HCT116 (cell line): ENCODE data around the gene LRRC71. TPM values are rescaled to one million over a fixed set of nuclear protein-coding genes. Genes with fewer than 3 reads are reported as not detected.

Experiments
- ATAC-seq: fragments of 200-7000 bp; cut with Tn5 transposase; 2 replicates; pipeline ENCODE4 v1.9.1; 2020; ENCODE audit warnings: mild to moderate bottlenecking, moderate library complexity
- BruUV-seq: library from RNA; stranded (reverse); fragments of 400-500 nt; replicated peaks from 2 replicates; lab custom pipeline; 2021; lab: Mats Ljungman, UMichigan
- CTCF ChIA-PET: fragments of 300-600 bp; sonication (Branson Sonifier 250); formaldehyde crosslinking; loops from one replicate; lab custom pipeline; 2021; ENCODE audit warnings: antibody characterized with exemption; lab: Charles Lee
- POLR2A ChIA-PET: fragments of 300-600, 350-600 bp; sonication (Branson Sonifier 250); formaldehyde crosslinking; loops from one replicate; lab custom pipeline; 2021; ENCODE audit warnings: antibody characterized with exemption; lab: Charles Lee
- RAD21 ChIA-PET, 2 experiments: fragments of 300-600 bp; sonication (Branson Sonifier 250); formaldehyde crosslinking; loops; one replicate each; lab custom pipeline; 2023; ENCODE audit warnings: low total read pairs in 2 of 2; ENCODE audit not compliant: uncharacterized antibody in 2 of 2, unreplicated experiment in 2 of 2, low non-redundant PET in 1 of 2; lab: Charles Lee
- DNase-seq: peaks from one replicate; pipeline ENCODE4 v3.0.0-alpha.2; 2010; ENCODE audit warnings: low read depth, low spot score
- H2AFZ ChIP-seq: fragments of 200-600 bp; shearing (Covaris generic), sonication (generic); 2 replicates; pipeline ENCODE4 v1.6.1; 2017; ENCODE audit warnings: low read depth, mixed run types, mixed read lengths, antibody characterized with exemption, low read length; ENCODE audit not compliant: poor library complexity, severe bottlenecking
- H3K27ac ChIP-seq: 2 replicates; pipeline ENCODE4 v1.5.1; 2012; ENCODE audit warnings: low read depth, low read length
- H3K27me3 ChIP-seq: fragments of 200-600 bp; sonication (generic); 2 replicates; pipeline ENCODE4 v1.6.1; 2016; ENCODE audit warnings: mixed run types, low read length, mixed read lengths; ENCODE audit not compliant: insufficient read depth
- H3K36me3 ChIP-seq, 2 experiments: fragments of 200-500 bp in 1 of 2; fragments of 200-600 bp in 1 of 2; sonication (Bioruptor generic) in 1 of 2; sonication (generic) in 1 of 2; 2 replicates each; pipeline versions ENCODE4 v1.5.1 to v1.6.1; 2014 to 2016; ENCODE audit warnings: low read length in 2 of 2, inconsistent platforms in 1 of 2, mixed read lengths in 1 of 2, mixed run types in 1 of 2; ENCODE audit not compliant: insufficient read depth in 2 of 2, control insufficient read depth in 1 of 2
- H3K4me1 ChIP-seq, 2 experiments: fragments of 200-600 bp in 1 of 2; sonication (generic) in 1 of 2; 2 replicates each; pipeline versions ENCODE4 v1.5.1 to v1.6.1; 2012 to 2017; ENCODE audit warnings: low read length in 2 of 2, inconsistent platforms in 1 of 2, mild to moderate bottlenecking in 1 of 2, mixed read lengths in 1 of 2, mixed run types in 1 of 2, moderate library complexity in 1 of 2; ENCODE audit not compliant: insufficient read depth in 2 of 2, control insufficient read depth in 1 of 2
- H3K4me2 ChIP-seq: fragments of 200-600 bp; sonication (generic); 2 replicates; pipeline ENCODE4 v1.6.1; 2017; ENCODE audit warnings: mixed run types, low read length, mixed read lengths
- H3K4me3 ChIP-seq, 2 experiments: fragments of 200-600 bp in 1 of 2; sonication (generic) in 1 of 2; replicated peaks in 1 of 2; 2 replicates each; pipeline ENCODE4 v1.5.1; 2011 to 2016; ENCODE audit warnings: low read length in 2 of 2, control low read depth in 1 of 2, low read depth in 1 of 2, mild to moderate bottlenecking in 1 of 2, mixed read lengths in 1 of 2, mixed run types in 1 of 2
- H3K79me2 ChIP-seq: fragments of 200-600 bp; sonication (generic); 2 replicates; pipeline ENCODE4 v1.6.1; 2017; ENCODE audit warnings: mild to moderate bottlenecking, mixed run types, low read length, moderate library complexity, mixed read lengths; ENCODE audit not compliant: insufficient read depth
- H3K9ac ChIP-seq: fragments of 200-600 bp; sonication (generic); 2 replicates; pipeline ENCODE4 v1.6.1; 2016; ENCODE audit warnings: low read length, mixed read lengths
- H3K9me2 ChIP-seq: fragments of 200-600 bp; sonication (generic), shearing (Covaris generic); 2 replicates; pipeline ENCODE4 v1.6.1; 2017; ENCODE audit warnings: mixed run types, mild to moderate bottlenecking, moderate library complexity; ENCODE audit not compliant: insufficient read depth
- H3K9me3 ChIP-seq, 2 experiments: fragments of 200-500 bp in 1 of 2; fragments of 200-600 bp in 1 of 2; sonication (Bioruptor generic) in 1 of 2; sonication (generic) in 1 of 2; 2 replicates each; pipeline ENCODE4 v1.6.1; 2014 to 2017; ENCODE audit warnings: low read length in 2 of 2, mixed read lengths in 2 of 2, inconsistent platforms in 1 of 2, low read depth in 1 of 2, mild to moderate bottlenecking in 1 of 2, mixed run types in 1 of 2, moderate library complexity in 1 of 2; ENCODE audit not compliant: control insufficient read depth in 1 of 2, insufficient read depth in 1 of 2
- H4K20me1 ChIP-seq: fragments of 200-600 bp; sonication (generic), shearing (Covaris generic); 2 replicates; pipeline ENCODE4 v1.6.1; 2017; ENCODE audit warnings: mixed run types, mild to moderate bottlenecking, moderate library complexity; ENCODE audit not compliant: insufficient read depth
- CBX3 ChIP-seq: IDR thresholded peaks from 2 replicates; pipeline ENCODE4 v1.6.1; 2012; ENCODE audit warnings: low read depth
- CTCF ChIP-seq, 3 experiments: fragments of 200-600 bp in 1 of 3; sonication (generic) in 1 of 3; IDR thresholded peaks in 2 of 3; conservative IDR thresholded peaks in 1 of 3; 2 replicates each; pipeline ENCODE4 v1.5.1; 2012 to 2017; ENCODE audit warnings: low read depth in 2 of 3, low read length in 2 of 3, antibody characterized with exemption in 1 of 3, borderline replicate concordance in 1 of 3, control low read depth in 1 of 3, mild to moderate bottlenecking in 1 of 3, mixed read lengths in 1 of 3, mixed run types in 1 of 3, moderate library complexity in 1 of 3; ENCODE audit not compliant: insufficient read depth in 1 of 3
- EGR1 ChIP-seq: IDR thresholded peaks from 2 replicates; pipeline ENCODE4 v1.6.1; 2012; ENCODE audit warnings: low read depth
- FOSL1 ChIP-seq: IDR thresholded peaks from 2 replicates; pipeline ENCODE4 v1.6.1; 2012; ENCODE audit warnings: low read depth
- POLR2AphosphoS5 ChIP-seq: IDR thresholded peaks from 2 replicates; pipeline ENCODE4 v1.6.1; 2011; ENCODE audit warnings: mild to moderate bottlenecking, low read depth, low read length, moderate library complexity
- RAD21 ChIP-seq: IDR thresholded peaks from 2 replicates; pipeline ENCODE4 v1.6.1; 2012; ENCODE audit warnings: low read depth, mild to moderate bottlenecking
- REST ChIP-seq: IDR thresholded peaks from 2 replicates; pipeline ENCODE4 v1.6.1; 2012; ENCODE audit warnings: low read depth
- TCF7L2 ChIP-seq: IDR thresholded peaks from 2 replicates; pipeline ENCODE4 v1.7.0; 2011; ENCODE audit warnings: borderline replicate concordance, inconsistent platforms; ENCODE audit not compliant: insufficient read depth, insufficient read length; ENCODE audit errors: extremely low read depth
- ZBTB33 ChIP-seq: IDR thresholded peaks from 2 replicates; pipeline ENCODE4 v1.6.1; 2011; ENCODE audit warnings: mild to moderate bottlenecking, low read length, moderate library complexity; ENCODE audit not compliant: insufficient replicate concordance; ENCODE audit errors: extremely low read depth
- ZNF274 ChIP-seq: fragments of 200-500 bp; sonication (Bioruptor generic); IDR thresholded peaks from 2 replicates; pipeline ENCODE4 v1.6.1; 2014; ENCODE audit warnings: mild to moderate bottlenecking, low read depth, low read length, inconsistent platforms
- intact Hi-C: fragments of 100-400 bp; cut with micrococcal nuclease; formaldehyde crosslinking; loops from 2 replicates; pipeline ENCODE4 v1.10.0; 2022
- total RNA-seq: library from RNA; stranded (reverse); gene quantifications from one replicate; pipeline ENCODE4 v1.2.1, GENCODE V29; 2021; ENCODE audit not compliant: unreplicated experiment

LRRC71 gene
- total RNA-seq, 1 experiment from 2014 or later, result not detected

GRCh38 chr1:156895927-156896326 lies 24.5 kb upstream of the LRRC71 start (continued):
- TF ChIP-seq EGR1 (no peak), RAD21 (no peak), ZBTB33 (no peak), REST (no peak)
- TF ChIP-seq, all 23 proteins: peak for 0

- Histone ChIP-seq H3K4me3 (peak overlapping the region; percentile 6 to 48; a peak in 3 of 4 replicates), H4K20me1 (no peaks in the 10 kb centered on the region), H3K27ac (peak overlapping the region; percentile 88), H3K9me3 (no peaks in the 10 kb centered on the region), H3K79me2 (no peaks in the 10 kb centered on the region), H3K4me1 (peaks cover 32 to 63% of the 10 kb centered on the region in 2 experiments), H3K9ac (peak overlapping the region; percentile 65), H3K9me2 (no peaks in the 10 kb centered on the region), H3K27me3 (no peaks in the 10 kb centered on the region), H2AFZ (no peak overlapping the region), H3K4me2 (peak overlapping the region; percentile 83), H3K36me3 (no peaks in the 10 kb centered on the region)
- RAD21 ChIA-PET, result no interaction called here
- peak; percentile 80 for ATAC-seq
- DNase-seq, result peak; percentile 46
- POLR2A ChIA-PET, result no interaction called here
- CTCF ChIA-PET, result interaction anchor here (0.9 to 2.3 kb wide), 4 partner anchors 23 to 294 kb away, joined by 3 to 11 read pairs (median 5); no protein-coding TSS in a partner anchor
- intact Hi-C loops, result no loop called here
- no TSS peak for BruUV-seq
- TF ChIP-seq TCF7L2 (peak; percentile 9), POLR2AphosphoS5 (peak; percentile 18; the same call in 1 of the 2 replicates), FOSL1 (no peak), CBX3 (no peak), ZNF274 (no peak), REST (no peak), CTCF (IDR thresholded peaks at IDR 0.05 in 2 of 3, conservative IDR thresholded peaks at IDR 0.05 in 1 of 3; ENCODE audit: borderline replicate concordance in 1 of 3, insufficient read depth in 1 of 3, low read depth in 2 of 3, low read length in 2 of 3) (no peak)
Observed at GRCh38 chr1:156896490-156897033, 23.9 kb upstream of the LRRC71 start.
